Measurements from ENCODE around the gene DTX1. TPM values are rescaled to one million over a fixed set of nuclear protein-coding genes. Genes with fewer than 3 reads are reported as not detected.

Gene DTX1
- total RNA-seq, 3 donors from 2014 or later, result 5.0 to 7.7 (median 5.2) TPM

DNA sequence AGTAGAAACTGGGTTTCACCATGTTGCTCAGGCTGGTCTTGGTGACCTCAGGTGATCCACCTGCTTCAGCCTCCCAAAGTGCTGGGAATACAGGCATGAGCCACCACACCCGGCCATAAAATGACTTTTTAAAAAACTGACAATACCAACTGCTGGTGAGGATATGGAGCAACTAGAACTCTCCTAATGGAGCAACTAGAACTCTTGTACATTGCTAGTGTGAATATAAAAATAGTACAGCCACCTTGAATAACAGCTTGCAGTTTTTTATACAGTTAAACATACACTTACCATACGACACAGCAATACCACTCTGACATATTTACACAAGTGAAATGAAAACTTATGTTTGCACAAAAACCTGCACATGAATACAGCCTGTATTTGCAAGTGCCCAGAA, 90.5 kb downstream of the DTX1 start:
- H3K9me3 Mint-ChIP-seq, result peaks cover 5% of the 10 kb centered on the region
- H3K4me1 Mint-ChIP-seq (ENCODE audit: low read depth), result peaks cover 5% of the 10 kb centered on the region
- DNase-seq (no peak), ATAC-seq (no peak)
- no peaks in the 10 kb centered on the region for H3K36me3 Mint-ChIP-seq (ENCODE audit: insufficient read depth)
- H3K27me3 Mint-ChIP-seq (ENCODE audit: low read depth), result peaks cover 6% of the 10 kb centered on the region
- no peak overlapping the region for H3K4me3 Mint-ChIP-seq

Other genes starting within 250 kb of the DTX1 start
- 1 to 10 TPM; 3.2 to 7.8 (median 4.0) TPM for gene OAS1, start 149.8 kb upstream of the DTX1 start, total RNA-seq
- gene OAS3, start 118.3 kb upstream of the DTX1 start, total RNA-seq, result 10 to 100 TPM in 1 of 3 donors, 1 to 10 TPM in 2; 5.5 to 13.6 (median 8.0) TPM
- gene OAS2, start 78.2 kb upstream of the DTX1 start, total RNA-seq, result 10 to 100 TPM; 27.8 to 36.0 (median 34.9) TPM
- 1 to 10 TPM in 1 of 3 donors, under 1 TPM in 2; 0.58 to 1.1 (median 0.87) TPM for gene RASAL1, start 79.0 kb downstream of the DTX1 start, total RNA-seq
- gene CFAP73, start 93.0 kb downstream of the DTX1 start, total RNA-seq, result under 1 TPM; 0.29 to 0.46 (median 0.38) TPM
- gene DDX54, start 128.7 kb downstream of the DTX1 start, total RNA-seq, result 100 to 1,000 TPM; 213 to 236 (median 232) TPM
- gene RITA1, start 129.0 kb downstream of the DTX1 start, total RNA-seq, result 10 to 100 TPM; 24.6 to 31.0 (median 27.5) TPM
- 10 to 100 TPM; 17.5 to 23.7 (median 20.8) TPM for gene TPCN1, start 164.7 kb downstream of the DTX1 start, total RNA-seq

Measured in activated T-cell treated with anti-CD3 and anti-CD28 coated beads, Interleukin-2, amount 50 U/mL, for 4 hours (primary cell).